GM23248 (cell line): ENCODE measurements around the gene NRM. TPM values are rescaled to one million over a fixed set of nuclear protein-coding genes. Genes with fewer than 3 reads are reported as not detected.

ENCODE experiments used
- DNase-seq: peaks from one replicate; pipeline ENCODE4 v3.0.0-alpha.2; 2015
- H2AFZ ChIP-seq: fragments of 200-600 bp; sonication (generic); 2 replicates; pipeline ENCODE4 v1.6.1; 2016; ENCODE audit warnings: antibody characterized with exemption
- H3F3A ChIP-seq: fragments of 200-600 bp; sonication (generic); 2 replicates; pipeline ENCODE4 v1.6.1; 2016; ENCODE audit warnings: mild to moderate bottlenecking, antibody characterized with exemption, mixed run types; ENCODE audit not compliant: insufficient read depth
- H3K27ac ChIP-seq: fragments of 200-600 bp; sonication (generic); 2 replicates; pipeline ENCODE4 v1.5.1; 2016; ENCODE audit warnings: mild to moderate bottlenecking
- H3K27me3 ChIP-seq: fragments of 200-600 bp; sonication (generic); replicated peaks from 2 replicates; pipeline ENCODE4 v1.6.1; 2016; ENCODE audit warnings: mild to moderate bottlenecking; ENCODE audit not compliant: insufficient read depth
- H3K36me3 ChIP-seq: fragments of 200-600 bp; sonication (generic); 2 replicates; pipeline ENCODE4 v1.6.1; 2016; ENCODE audit warnings: low read depth, mild to moderate bottlenecking
- H3K4me1 ChIP-seq: fragments of 200-600 bp; sonication (generic); 2 replicates; pipeline ENCODE4 v1.6.1; 2016; ENCODE audit warnings: mild to moderate bottlenecking; ENCODE audit not compliant: insufficient read depth
- H3K4me2 ChIP-seq: fragments of 200-600 bp; sonication (generic); one replicate; pipeline ENCODE4 v1.6.1; 2016; ENCODE audit warnings: mild to moderate bottlenecking; ENCODE audit not compliant: unreplicated experiment
- H3K4me3 ChIP-seq: fragments of 200-600 bp; sonication (generic); 2 replicates; pipeline ENCODE4 v1.5.1; 2016; ENCODE audit warnings: mild to moderate bottlenecking
- H3K79me2 ChIP-seq: fragments of 200-600 bp; sonication (generic); 2 replicates; pipeline ENCODE4 v1.6.1; 2016; ENCODE audit warnings: mild to moderate bottlenecking; ENCODE audit not compliant: insufficient read depth
- H3K9ac ChIP-seq: fragments of 200-600 bp; sonication (generic); 2 replicates; pipeline ENCODE4 v1.6.1; 2016; ENCODE audit warnings: mild to moderate bottlenecking
- H3K9me2 ChIP-seq: fragments of 200-600 bp; sonication (generic); 2 replicates; pipeline ENCODE4 v1.6.1; 2016; ENCODE audit warnings: mixed run types, mild to moderate bottlenecking, moderate library complexity; ENCODE audit not compliant: insufficient read depth
- H3K9me3 ChIP-seq: fragments of 200-600 bp; sonication (generic); one replicate; pipeline ENCODE4 v1.6.1; 2017; ENCODE audit warnings: low read depth
- H4K20me1 ChIP-seq: fragments of 200-600 bp; sonication (generic); 2 replicates; pipeline ENCODE4 v1.6.0; 2016; ENCODE audit not compliant: insufficient read depth
- EZH2 ChIP-seq: fragments of 200-600 bp; sonication (generic); IDR thresholded peaks from 2 replicates; pipeline ENCODE4 v1.6.1; 2018; ENCODE audit warnings: antibody characterized with exemption, mild to moderate bottlenecking; ENCODE audit not compliant: insufficient read depth, poor library complexity, severe bottlenecking
- EZH2phosphoT487 ChIP-seq: fragments of 200-600 bp; sonication (generic); IDR thresholded peaks from 2 replicates; pipeline ENCODE4 v1.6.1; 2018; ENCODE audit warnings: antibody characterized with exemption, moderate library complexity, mild to moderate bottlenecking, low read depth; ENCODE audit not compliant: insufficient read depth
- WGBS, 2 experiments: methylation state at CpG; one replicate each; pipeline ENCODE4 v1.1.6; 2015 to 2017; ENCODE audit warnings: low lambda C conversion rate in 2 of 2, low coverage in 1 of 2; ENCODE audit errors: missing lambda C conversion rate in 2 of 2; 5-methylcytosine and 5-hydroxymethylcytosine counted together
- in situ Hi-C: fragments of 300-500 bp; cut with MboI; formaldehyde crosslinking; loops from 2 replicates; pipeline ENCODE4 v1.15.0; 2020
- polyA plus RNA-seq: library from polyadenylated mRNA; unstranded; fragments of >200 nt; fragmentation: Nextera tagmentation; extraction: Ambion mirVana; gene quantifications from 2 replicates; pipeline ENCODE4 v1.2.1, GENCODE V29; 2016
- total RNA-seq: library from RNA; depleted of rRNA; stranded (reverse); fragments of >200 nt; shearing (Covaris generic); gene quantifications from 2 replicates; pipeline ENCODE4 v1.2.3, GENCODE V29; 2014

The NRM gene
- total and polyA plus RNA-seq, 2 experiments from 2014 or later: 6.2 to 11.3 TPM

DNA sequence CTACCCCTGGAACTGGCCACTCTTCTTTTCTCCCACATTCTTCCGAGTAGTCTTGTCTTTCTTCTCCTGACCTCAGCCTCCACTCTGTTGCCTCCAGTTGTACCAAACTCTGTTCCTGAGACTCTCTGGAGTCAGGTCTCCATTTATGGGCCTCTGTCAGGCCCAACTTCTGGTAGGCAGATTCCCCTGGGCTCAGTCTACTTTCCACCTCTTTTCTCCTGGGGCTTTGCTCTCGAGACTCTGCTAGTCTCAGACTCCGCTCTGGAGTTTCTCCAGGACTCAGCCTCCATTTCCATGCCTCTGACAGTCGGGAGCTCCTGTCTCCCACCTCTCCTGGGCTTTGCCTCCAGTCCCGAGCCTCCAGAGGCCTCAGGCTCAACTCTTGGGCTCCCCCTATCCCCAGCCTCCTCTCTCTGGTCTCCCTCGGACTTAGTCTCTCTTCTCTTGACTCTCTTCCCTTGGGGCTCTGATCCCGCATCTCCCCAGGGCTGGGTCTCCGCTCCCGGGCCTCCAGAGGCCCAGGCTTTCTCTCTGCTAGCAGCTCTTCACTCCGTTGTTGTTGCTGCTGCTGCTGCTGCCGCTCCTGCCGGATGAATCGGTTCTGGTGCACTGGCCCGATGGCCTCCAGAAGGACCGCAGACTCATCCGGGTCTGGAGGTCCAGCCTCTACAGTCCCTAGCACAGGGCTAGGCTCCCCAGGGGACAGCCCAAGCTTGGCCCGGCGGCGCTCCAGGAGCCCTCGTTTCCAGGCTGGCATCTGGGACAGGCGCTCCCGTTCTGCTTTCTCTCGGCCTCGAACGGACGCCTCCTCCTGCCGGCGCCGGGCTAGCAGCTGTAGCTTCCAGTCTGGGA lies 5.4 kb downstream of the NRM start:
- peaks cover 92% of the 10 kb centered on the region for H3K79me2 ChIP-seq
- in situ Hi-C loops: no loop called here
- TF ChIP-seq EZH2phosphoT487 (no peak), EZH2 (no peak)
- peaks cover 58% of the 10 kb centered on the region for H3F3A ChIP-seq
- H3K9me2 ChIP-seq: no peaks in the 10 kb centered on the region
- H3K4me2 ChIP-seq: peak overlapping the region; percentile 100
- H4K20me1 ChIP-seq: no peaks in the 10 kb centered on the region
- peak overlapping the region; percentile 100 for H3K4me3 ChIP-seq
- no peaks in the 10 kb centered on the region for H3K27me3 ChIP-seq
- peaks cover 10% of the 10 kb centered on the region for H3K36me3 ChIP-seq
- H3K9ac ChIP-seq: peak overlapping the region; percentile 100
- peaks cover 33% of the 10 kb centered on the region for H3K4me1 ChIP-seq
- H3K27ac ChIP-seq: peak overlapping the region; percentile 100
- WGBS, 2 experiments: 4 to 5% methylated on average over 29 of the region's 29 CpGs
- no peak overlapping the region for H2AFZ ChIP-seq
- H3K9me3 ChIP-seq: no peaks in the 10 kb centered on the region
- DNase-seq: peak; percentile 60

DNA sequence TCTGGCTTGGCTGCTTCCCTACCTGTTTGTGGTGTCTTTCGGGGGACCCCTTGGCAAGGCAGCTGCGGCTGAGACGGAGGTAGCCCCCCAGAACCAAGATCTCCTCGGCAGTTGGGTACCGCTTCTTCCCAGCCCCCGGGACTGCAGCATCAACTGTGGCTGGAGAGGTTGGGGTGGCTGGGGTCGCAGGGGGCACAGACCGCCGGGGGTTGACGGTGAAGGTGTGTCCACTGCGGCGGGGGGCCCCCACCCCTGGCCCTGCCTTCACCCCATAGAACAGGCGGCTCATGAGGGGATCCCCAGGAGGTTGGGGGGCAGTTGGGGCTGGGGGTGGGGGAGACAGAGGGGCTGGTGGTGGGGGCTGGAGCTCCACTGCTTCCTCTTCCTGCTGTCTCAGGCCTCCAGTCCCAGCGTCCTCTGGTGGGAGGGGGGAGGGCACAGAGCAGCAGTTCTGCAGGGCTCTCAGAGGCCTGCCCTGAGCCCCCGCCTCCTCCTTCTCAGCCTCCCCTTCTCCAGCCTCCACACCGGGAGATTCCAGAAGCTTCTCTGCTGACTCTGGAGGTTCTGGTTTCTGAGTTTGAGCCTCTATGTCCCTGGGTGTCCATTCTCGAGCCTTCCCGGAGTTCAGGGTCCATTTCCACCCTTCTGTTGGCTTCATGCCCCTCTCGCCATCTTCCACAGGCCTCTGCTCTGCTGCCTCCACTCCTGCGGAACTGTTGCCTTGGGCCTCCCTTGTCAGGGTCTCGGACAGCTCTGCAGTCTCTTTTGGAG lies 6.2 kb downstream of the NRM start:
- in situ Hi-C loops: no loop called here
- peaks cover 94% of the 10 kb centered on the region for H3K79me2 ChIP-seq
- DNase-seq: peak; percentile 59
- no peaks in the 10 kb centered on the region for H3K9me2 ChIP-seq
- H3K4me1 ChIP-seq: peaks cover 33% of the 10 kb centered on the region
- H3K4me2 ChIP-seq: peak overlapping the region; percentile 100
- WGBS, 2 experiments: 11 to 13% methylated on average over 16 to 19 of the region's 21 CpGs
- no peaks in the 10 kb centered on the region for H4K20me1 ChIP-seq
- peaks cover 53% of the 10 kb centered on the region for H3F3A ChIP-seq
- no peak overlapping the region for H2AFZ ChIP-seq
- peaks cover 10% of the 10 kb centered on the region for H3K36me3 ChIP-seq
- TF ChIP-seq EZH2 (no peak), EZH2phosphoT487 (no peak)
- H3K4me3 ChIP-seq: peak overlapping the region; percentile 100
- peak overlapping the region; percentile 100 for H3K27ac ChIP-seq
- no peaks in the 10 kb centered on the region for H3K9me3 ChIP-seq
- no peaks in the 10 kb centered on the region for H3K27me3 ChIP-seq
- H3K9ac ChIP-seq: peak overlapping the region; percentile 100

DNA sequence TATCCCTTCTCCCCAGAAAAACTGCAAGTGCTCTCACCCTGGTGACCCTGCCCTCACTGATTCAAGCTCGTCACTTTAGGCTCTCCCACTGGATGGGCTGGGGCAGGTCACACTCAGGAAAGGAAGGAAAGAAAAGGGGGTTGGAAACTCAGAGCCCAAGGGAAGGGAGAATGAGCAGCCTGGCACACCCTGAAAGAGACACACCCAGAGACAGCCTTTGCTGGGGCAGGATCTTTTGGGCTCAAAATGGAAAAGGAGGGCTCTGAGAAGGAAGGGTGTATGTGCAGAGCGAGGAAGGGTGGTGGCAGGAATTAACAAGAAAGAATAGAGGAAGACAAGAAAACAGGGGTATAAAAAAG lies 6.8 kb downstream of the NRM start:
- Histone ChIP-seq H3K9me3 (no peaks in the 10 kb centered on the region), H2AFZ (no peak overlapping the region), H3K79me2 (peaks cover 94% of the 10 kb centered on the region), H3K9me2 (no peaks in the 10 kb centered on the region), H4K20me1 (no peaks in the 10 kb centered on the region), H3K27me3 (no peaks in the 10 kb centered on the region), H3K9ac (peak overlapping the region; percentile 100), H3K36me3 (peaks cover 10% of the 10 kb centered on the region), H3K4me3 (peak overlapping the region; percentile 100), H3K4me2 (peak overlapping the region; percentile 100), H3K27ac (peak overlapping the region; percentile 100), H3K4me1 (peaks cover 31% of the 10 kb centered on the region), H3F3A (peaks cover 50% of the 10 kb centered on the region)
- WGBS, 2 experiments: 0% methylated on average over 2 of the region's 2 CpGs
- peak; percentile 42 for DNase-seq
- in situ Hi-C loops: no loop called here
- TF ChIP-seq EZH2phosphoT487 (no peak), EZH2 (no peak)

DNA sequence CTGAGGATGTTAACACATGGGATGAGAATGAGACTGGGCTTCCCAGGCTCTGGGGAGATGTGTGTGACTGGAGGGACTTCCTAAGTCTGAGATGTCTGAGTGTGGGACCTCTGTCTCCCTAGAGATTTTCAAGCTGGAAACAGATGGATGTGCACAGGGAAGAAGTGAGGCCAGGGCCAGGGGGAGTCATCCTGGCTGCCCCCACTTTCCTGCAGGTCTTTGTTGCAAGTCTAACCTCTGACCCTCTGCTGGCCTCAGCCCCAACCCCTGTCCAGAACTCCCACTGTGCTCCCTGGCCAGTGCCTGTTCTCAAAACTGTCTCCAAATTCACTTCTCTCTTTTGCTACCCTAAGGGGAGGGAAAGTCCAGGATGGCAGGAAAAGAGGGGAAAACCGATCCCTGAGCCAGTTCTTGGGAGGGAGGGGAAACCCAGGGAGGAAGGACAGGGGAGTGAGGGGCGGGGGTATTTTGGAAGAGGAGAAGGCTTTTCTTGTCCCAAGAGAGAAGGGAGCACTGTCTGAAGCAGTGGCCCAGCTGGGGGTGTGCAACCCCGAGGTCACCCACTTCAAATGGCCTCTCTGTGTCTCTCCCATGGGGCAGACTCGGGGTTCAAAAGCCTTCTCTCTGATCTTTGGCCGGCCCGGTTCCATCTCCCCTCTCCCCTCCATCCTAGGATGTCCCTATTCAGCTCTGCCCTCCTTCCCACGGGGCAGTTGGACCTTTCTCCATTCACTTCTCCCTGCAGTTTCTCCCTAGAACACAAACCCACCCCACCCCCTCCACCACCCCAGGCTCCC lies 7.4 kb downstream of the NRM start:
- DNase-seq: no peak
- TF ChIP-seq EZH2 (no peak), EZH2phosphoT487 (no peak)
- H3K36me3 ChIP-seq: peaks cover 15% of the 10 kb centered on the region

More for the DNA sequence above, 7.4 kb downstream of the NRM start:
- H3K27ac ChIP-seq: peak overlapping the region; percentile 100
- H3K4me3 ChIP-seq: peak overlapping the region; percentile 100
- peak overlapping the region; percentile 100 for H3K9ac ChIP-seq
- H2AFZ ChIP-seq: no peak overlapping the region
- peaks cover 25% of the 10 kb centered on the region for H3K4me1 ChIP-seq
- H4K20me1 ChIP-seq: no peaks in the 10 kb centered on the region
- H3K9me3 ChIP-seq: no peaks in the 10 kb centered on the region
- in situ Hi-C loops: no loop called here
- no peaks in the 10 kb centered on the region for H3K27me3 ChIP-seq
- H3F3A ChIP-seq: peaks cover 52% of the 10 kb centered on the region
- H3K4me2 ChIP-seq: peak overlapping the region; percentile 100
- no peaks in the 10 kb centered on the region for H3K9me2 ChIP-seq
- peaks cover 94% of the 10 kb centered on the region for H3K79me2 ChIP-seq
- 9 to 16% methylated on average over 3 to 7 of the region's 7 CpGs for WGBS, 2 experiments
